ENCODE measurements around the gene CHD2.
"Not testable (repeated sequence)": the region's sequence is repeated elsewhere in the genome, so short reads cannot be mapped to it uniquely, and the experiment has no call there.

CHD2 gene

GRCh38 chr15:93052090-93052879 is 152.2 kb downstream of the CHD2 start:
- no peak for DNase-seq

- DNase-seq, result no peak
Measured at GRCh38 chr15:93055211-93055610, 155.1 kb downstream of the CHD2 start.

- no peak for DNase-seq
Measured at GRCh38 chr15:93056836-93057235, 156.7 kb downstream of the CHD2 start.

- DNase-seq, result no peak
Measured at GRCh38 chr15:93057618-93058017, 157.5 kb downstream of the CHD2 start.

GRCh38 chr15:93058128-93058527 is 158.0 kb downstream of the CHD2 start:
- DNase-seq, result no peak

- no peak for DNase-seq
Measured at GRCh38 chr15:93058904-93059427, 158.8 kb downstream of the CHD2 start.

GRCh38 chr15:93059442-93059841 is 159.3 kb downstream of the CHD2 start:
- DNase-seq, result no peak

- DNase-seq, result no peak
Measured at GRCh38 chr15:93060336-93061248, 160.5 kb downstream of the CHD2 start.

GRCh38 chr15:93062628-93063261 is 162.6 kb downstream of the CHD2 start:
- not testable (repeated sequence) for DNase-seq

- DNase-seq, result no peak
Measured at GRCh38 chr15:93063262-93063671, 163.1 kb downstream of the CHD2 start.

GRCh38 chr15:93063796-93064690 is 163.9 kb downstream of the CHD2 start:
- no peak for DNase-seq

GRCh38 chr15:93065641-93066045 is 165.5 kb downstream of the CHD2 start:
- no peak for DNase-seq

GRCh38 chr15:93066224-93066681 is 166.1 kb downstream of the CHD2 start:
- DNase-seq, result no peak

GRCh38 chr15:93066834-93067648 is 166.9 kb downstream of the CHD2 start:
- DNase-seq, result no peak

GRCh38 chr15:93067649-93068085 is 167.5 kb downstream of the CHD2 start:
- no peak for DNase-seq

- no peak for DNase-seq
Measured at GRCh38 chr15:93068581-93069199, 168.6 kb downstream of the CHD2 start.

- DNase-seq, result no peak
Measured at GRCh38 chr15:93070132-93070531, 170.0 kb downstream of the CHD2 start.

- DNase-seq, result no peak
Measured at GRCh38 chr15:93070551-93071296, 170.6 kb downstream of the CHD2 start.

GRCh38 chr15:93071469-93071936 is 171.4 kb downstream of the CHD2 start:
- DNase-seq, result no peak

GRCh38 chr15:93072011-93072410 is 171.9 kb downstream of the CHD2 start:
- no peak for DNase-seq

All from CD4-positive, alpha-beta T cell treated with Interleukin-21 for 1 hour (primary cell).